ENCODE data around the gene DOCK2. TPM values are rescaled to one million over a fixed set of nuclear protein-coding genes. Genes with fewer than 3 reads are reported as not detected.
"Not testable (repeated sequence)": the region's sequence is repeated elsewhere in the genome, so short reads cannot be mapped to it uniquely, and the experiment has no call there.

DOCK2 gene
- total RNA-seq, 1 donor from 2014 or later: 21.6 TPM

GRCh38 chr5:169637549-169638121 lies 560 bp downstream of the DOCK2 start:
- no peak for DNase-seq (ENCODE audit: low spot score)

- DNase-seq (ENCODE audit: low spot score): no peak
Observed at GRCh38 chr5:169641253-169641652, 4.2 kb downstream of the DOCK2 start.

GRCh38 chr5:169646856-169647255 lies 9.8 kb downstream of the DOCK2 start:
- DNase-seq (ENCODE audit: low spot score): no peak

DNA sequence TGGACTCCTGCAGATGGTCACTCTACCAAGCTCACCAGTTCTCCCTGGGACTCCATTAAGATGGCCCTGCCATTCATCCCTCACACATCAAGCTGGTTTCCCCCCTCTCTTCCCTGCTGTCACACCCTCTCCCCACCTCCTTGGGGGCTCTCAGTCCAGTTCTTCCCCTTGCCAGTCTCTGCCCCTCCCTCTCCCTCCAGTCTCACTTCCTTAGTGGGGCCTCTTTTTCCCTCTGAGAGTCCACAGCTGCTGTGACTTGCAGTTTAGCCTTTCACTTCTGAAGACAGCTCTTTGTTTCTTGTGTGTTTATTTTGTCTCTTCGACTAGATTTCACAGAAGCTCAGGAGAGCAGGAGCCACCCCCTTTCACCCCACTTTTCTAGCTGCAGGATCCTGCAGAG lies 10.5 kb downstream of the DOCK2 start:
- no peak for DNase-seq (ENCODE audit: low spot score)

DNA sequence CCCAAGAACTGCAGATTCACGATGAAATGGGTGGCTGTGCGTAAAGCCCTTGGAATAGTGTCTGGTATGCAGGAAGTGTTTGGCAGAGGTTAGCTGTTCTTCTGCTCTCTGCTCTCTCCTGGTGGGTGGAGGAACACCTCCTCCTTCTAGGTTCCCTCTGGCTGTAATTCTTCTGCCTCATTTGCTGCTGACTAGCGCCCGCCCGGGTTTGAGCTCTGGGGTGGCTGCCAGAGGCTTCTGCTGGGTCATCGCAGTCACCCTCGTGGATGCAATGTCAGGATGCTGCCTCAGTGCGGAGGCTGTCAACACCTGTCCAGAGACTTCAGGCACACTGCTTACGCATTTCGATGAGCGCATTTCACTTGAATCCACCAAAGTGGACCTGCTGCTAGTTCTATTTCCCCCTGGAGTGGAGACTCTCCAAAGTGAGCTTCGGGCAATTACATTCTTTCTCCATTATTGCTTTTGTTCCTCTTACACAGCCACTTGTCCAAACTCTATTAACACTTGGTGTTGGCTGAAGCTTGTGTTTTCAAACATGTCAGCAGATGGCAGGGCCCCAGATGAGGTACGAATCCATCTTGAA lies 11.7 kb downstream of the DOCK2 start:
- DNase-seq (ENCODE audit: low spot score): no peak

- no peak for DNase-seq (ENCODE audit: low spot score)
Observed at GRCh38 chr5:169649486-169649885, 12.4 kb downstream of the DOCK2 start.

DNA sequence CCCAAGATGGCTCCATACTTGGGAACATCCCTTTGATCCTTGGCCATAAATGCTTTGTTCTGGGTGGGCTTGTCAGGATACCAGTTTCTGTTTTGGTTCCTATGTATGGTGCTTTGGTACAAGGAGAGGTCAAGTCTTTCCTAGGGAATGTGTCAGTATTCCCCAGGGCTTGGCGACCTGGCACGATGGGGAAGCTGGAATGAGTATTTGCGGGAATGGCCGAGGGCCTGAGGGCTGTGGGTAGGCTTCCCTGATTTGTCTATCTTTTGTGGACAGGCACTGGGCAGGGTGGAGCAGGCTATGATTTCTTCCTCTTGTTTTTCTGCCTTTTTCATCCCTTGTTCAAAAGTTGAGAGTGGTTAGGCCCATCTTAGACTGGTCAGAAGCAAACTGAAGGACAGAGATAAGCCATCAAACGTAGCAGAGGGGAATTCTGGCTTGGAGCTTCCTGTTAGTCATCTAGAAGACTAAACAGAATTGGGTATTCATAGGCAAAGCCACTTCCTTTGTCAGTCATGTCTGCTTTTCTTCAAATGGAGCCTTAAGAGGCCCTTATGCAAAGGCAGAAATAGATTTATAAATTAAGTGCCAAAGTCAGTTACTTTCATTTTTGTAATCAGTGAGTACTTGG lies 13.7 kb downstream of the DOCK2 start:
- DNase-seq (ENCODE audit: low spot score): no peak

GRCh38 chr5:169651526-169651925 lies 14.5 kb downstream of the DOCK2 start:
- no peak for DNase-seq (ENCODE audit: low spot score)

DNA sequence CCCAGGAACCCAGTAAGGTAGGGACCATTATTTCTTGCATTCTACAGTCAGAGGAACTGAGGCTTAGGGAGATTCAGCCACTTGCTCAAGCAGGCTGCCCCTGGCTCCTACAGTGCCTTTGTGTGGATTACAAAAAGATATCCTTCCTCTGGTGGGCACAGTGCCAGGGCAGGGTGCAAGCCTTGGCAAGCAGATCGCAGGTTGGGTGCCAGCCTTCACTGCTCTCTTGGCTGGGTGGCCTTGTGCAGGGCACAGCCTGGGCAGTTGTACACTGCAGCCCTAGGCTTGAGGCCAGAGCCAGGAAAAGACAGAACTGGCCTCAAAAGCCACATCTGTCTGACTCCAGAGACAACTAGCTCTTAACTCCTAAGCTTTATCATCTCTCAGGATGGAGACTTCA lies 15.0 kb downstream of the DOCK2 start:
- no peak for DNase-seq (ENCODE audit: low spot score)

DNA sequence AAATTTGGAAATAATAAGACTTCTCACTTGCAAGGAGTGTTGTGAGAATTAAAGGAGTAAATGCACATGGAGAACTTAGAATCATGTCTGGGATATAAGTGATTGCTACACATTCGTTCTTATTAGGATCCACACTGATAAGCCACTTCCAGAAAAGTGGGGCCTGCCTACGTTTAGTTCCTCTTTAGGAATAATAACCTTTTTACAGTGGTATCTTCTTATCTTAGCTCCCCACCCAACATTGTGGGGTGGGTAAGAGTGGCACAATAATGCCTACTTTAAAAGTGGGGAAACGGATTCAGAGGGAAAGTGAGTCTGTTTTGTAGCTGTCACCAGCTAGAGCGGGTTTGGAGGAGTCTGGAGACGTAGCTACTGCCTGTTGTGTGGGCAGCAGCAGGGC lies 16.0 kb downstream of the DOCK2 start:
- DNase-seq (ENCODE audit: low spot score): no peak

DNA sequence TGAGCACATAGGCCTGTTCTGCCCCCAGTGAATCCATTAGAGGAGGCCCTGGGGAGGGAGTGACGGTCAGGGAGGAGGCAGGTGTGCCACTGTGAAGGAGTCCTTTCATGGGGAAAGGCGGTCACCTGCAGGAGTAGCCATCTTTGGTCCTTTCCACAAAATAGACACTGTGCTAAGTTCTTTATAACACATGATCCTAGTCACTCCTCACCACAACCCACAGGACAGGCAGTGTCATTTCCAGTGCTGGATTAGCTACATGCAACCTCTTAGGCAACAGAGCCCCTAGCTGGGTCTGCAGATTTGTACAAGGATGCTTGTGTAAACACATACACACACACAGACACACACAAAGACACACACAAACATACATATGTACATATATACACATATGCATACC lies 18.3 kb downstream of the DOCK2 start:
- no peak for DNase-seq (ENCODE audit: low spot score)

DNA sequence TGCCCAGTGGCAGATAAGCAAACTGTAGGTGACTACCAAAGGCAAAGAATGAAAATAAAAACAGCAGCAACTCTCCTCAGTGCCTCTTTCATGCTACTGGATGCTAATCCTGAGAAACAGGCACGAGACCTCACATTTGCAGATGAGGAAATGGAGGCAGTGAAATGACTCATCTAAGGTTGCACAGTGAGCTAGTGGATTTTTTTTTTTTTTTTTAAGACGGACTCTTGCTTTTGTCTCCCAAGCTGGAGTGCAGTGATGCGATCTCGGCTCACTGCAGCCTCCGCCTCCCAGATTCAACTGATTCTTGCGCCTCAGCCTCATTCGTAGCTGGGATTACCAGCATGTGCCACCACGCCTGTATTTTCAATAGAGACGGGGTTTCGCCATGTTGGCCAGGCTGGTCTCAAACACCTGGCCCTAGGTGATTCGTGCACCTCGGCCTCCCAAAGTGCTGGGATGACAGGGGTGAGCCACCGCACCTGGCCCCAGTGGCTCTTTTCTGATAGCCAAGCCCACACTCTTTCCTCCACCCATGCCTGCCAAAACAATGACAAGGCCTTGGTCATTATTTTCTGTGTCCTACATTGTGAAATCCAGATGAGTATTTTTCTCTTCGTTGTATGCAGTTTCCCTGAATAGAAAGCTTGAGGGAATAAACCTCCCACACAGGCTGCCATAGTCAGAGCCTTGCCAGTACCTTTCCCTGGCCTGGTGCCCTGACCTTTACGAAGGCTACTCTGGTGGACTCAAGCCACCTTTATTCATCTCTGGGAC lies 19.2 kb downstream of the DOCK2 start:
- DNase-seq (ENCODE audit: low spot score): no peak

GRCh38 chr5:169657127-169657526 lies 20.1 kb downstream of the DOCK2 start:
- no peak for DNase-seq (ENCODE audit: low spot score)

DNA sequence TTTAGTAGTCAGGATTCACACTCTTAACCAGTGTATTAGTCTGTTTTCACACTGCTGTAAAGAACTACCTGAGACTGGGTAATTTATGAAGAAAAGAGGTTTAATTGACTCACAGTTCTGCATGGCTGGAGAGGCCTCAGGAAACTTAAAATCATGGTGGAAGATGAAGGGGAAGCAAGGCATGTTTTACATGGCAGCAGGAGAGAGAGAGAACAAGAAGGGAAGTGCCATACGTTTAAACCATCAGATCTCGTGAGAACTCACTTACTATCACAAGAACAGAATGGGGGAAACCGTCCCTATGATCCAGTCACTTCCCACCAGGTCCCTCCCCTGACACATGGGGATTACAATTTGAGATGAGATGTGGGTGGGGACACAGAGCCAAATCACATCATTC lies 25.4 kb downstream of the DOCK2 start:
- DNase-seq (ENCODE audit: low spot score): not testable (repeated sequence)

DNA sequence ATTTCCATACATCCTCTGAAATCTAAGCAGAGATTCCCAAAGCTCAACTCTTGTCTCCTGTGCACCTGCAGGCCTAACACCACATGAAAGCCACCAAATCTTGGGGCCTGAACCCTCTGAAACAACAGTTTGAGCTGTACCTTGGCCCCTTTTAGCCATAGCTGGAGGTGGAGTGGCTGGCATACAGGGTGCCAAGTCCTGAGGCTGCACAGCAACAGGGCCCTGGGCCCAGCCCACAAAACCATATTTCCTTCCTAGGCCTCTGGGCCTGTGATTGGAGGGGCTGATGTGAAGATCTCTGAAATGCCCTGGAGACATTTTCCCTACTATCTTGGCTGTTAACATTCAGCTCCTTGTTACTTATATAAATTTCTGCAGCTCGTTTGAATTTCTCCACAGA lies 26.5 kb downstream of the DOCK2 start:
- DNase-seq (ENCODE audit: low spot score): no peak

GRCh38 chr5:169666365-169666764 lies 29.3 kb downstream of the DOCK2 start:
- no peak for DNase-seq (ENCODE audit: low spot score)

GRCh38 chr5:169667896-169668674 lies 31.0 kb downstream of the DOCK2 start:
- DNase-seq (ENCODE audit: low spot score): no peak

- no peak for DNase-seq (ENCODE audit: low spot score)
Observed at GRCh38 chr5:169668732-169669131, 31.7 kb downstream of the DOCK2 start.

DNA sequence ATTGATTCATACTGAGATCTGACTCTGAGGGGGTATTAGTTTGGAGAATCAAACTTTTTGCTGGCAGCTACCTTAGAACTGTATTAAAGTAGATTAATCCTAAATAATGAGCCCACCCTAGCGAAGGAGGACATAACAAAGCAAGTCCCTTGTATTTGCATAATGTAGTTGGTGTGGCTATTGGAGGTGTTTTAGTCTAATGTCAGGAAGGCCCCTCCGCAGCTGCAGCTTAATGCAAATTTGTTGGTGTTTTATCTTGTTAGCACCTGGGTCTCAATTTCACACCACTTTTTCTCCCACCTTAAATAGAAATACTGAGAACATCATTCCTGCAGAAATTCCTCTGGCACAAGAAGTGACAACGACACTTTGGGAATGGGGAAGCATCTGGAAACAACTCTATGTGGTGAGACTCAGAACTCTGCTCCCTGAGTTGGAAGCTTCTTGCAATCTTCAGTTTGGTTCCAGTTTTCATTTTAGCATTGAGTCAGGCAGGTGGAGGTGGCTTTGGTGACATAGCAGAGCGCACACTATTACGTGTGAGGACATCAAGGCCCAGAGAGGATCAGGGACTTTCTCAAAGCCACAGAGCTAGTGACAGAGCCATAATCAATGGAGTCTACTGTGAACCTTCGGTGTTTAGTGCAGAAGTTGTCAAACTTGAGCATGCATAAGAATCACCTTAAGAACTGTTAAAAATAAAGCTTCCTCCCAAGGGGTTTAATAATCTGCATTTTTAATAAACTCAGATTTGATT lies 33.9 kb downstream of the DOCK2 start:
- no peak for DNase-seq (ENCODE audit: low spot score)

DNA sequence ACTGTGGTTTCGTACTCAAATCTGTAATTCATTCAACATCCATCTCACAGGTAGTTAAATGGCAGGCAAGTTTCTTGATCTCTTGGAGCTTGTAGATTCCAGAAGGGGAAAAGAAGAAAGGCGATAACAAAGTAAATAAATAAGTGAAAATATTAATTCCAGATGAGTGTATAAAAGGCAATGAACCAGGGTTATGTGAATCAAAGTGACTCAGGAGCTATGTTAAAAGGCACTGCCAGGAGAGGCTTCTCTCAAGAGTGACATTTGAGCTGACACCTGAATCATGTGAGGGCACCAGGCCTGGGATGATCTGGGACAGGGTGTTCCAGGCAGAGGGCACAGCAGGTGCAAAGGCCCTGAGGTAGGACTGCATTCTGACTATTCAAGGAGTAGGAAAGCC lies 45.0 kb downstream of the DOCK2 start:
- DNase-seq (ENCODE audit: low spot score): no peak

GRCh38 chr5:169686137-169686536 lies 49.1 kb downstream of the DOCK2 start:
- DNase-seq (ENCODE audit: low spot score): no peak
